Dedifferentiated amniotic fluid mesenchymal stem cell (primary cell): Measurements from ENCODE around the gene ROCK1.

Experiments used
- DNase-seq: peaks from one replicate; pipeline ENCODE4 v3.0.0-alpha.2; 2016; ENCODE audit errors: extremely low spot score

The ROCK1 gene

GRCh38 chr18:21105936-21106335 is 5.7 kb downstream of the ROCK1 start:
- no peak for DNase-seq

GRCh38 chr18:21101172-21101571 is 10.4 kb downstream of the ROCK1 start:
- no peak for DNase-seq

GRCh38 chr18:21100678-21101077 is 10.9 kb downstream of the ROCK1 start:
- no peak for DNase-seq

- DNase-seq = no peak
Observed at GRCh38 chr18:21100146-21100545, 11.5 kb downstream of the ROCK1 start.

- no peak for DNase-seq
Observed at GRCh38 chr18:21099442-21099841, 12.2 kb downstream of the ROCK1 start.

- no peak for DNase-seq
Observed at GRCh38 chr18:21096760-21097159, 14.9 kb downstream of the ROCK1 start.

GRCh38 chr18:21093133-21093532 is 18.5 kb downstream of the ROCK1 start:
- DNase-seq = no peak

- no peak for DNase-seq
Observed at GRCh38 chr18:21090680-21091079, 20.9 kb downstream of the ROCK1 start.

GRCh38 chr18:21085579-21086166 is 25.9 kb downstream of the ROCK1 start:
- DNase-seq = no peak

GRCh38 chr18:21084511-21085078 is 27.0 kb downstream of the ROCK1 start:
- DNase-seq = no peak

GRCh38 chr18:21083017-21083416 is 28.6 kb downstream of the ROCK1 start:
- no peak for DNase-seq

- DNase-seq = no peak
Observed at GRCh38 chr18:21081426-21081825, 30.2 kb downstream of the ROCK1 start.

- no peak for DNase-seq
Observed at GRCh38 chr18:21080576-21080975, 31.0 kb downstream of the ROCK1 start.

GRCh38 chr18:21074336-21075323 is 37.0 kb downstream of the ROCK1 start:
- DNase-seq = no peak

GRCh38 chr18:21073180-21073579 is 38.4 kb downstream of the ROCK1 start:
- no peak for DNase-seq

- no peak for DNase-seq
Observed at GRCh38 chr18:21071071-21071470, 40.5 kb downstream of the ROCK1 start.

GRCh38 chr18:21069468-21069867 is 42.1 kb downstream of the ROCK1 start:
- no peak for DNase-seq

- DNase-seq = no peak
Observed at GRCh38 chr18:21064347-21064746, 47.3 kb downstream of the ROCK1 start.

- no peak for DNase-seq
Observed at GRCh38 chr18:21063011-21063410, 48.6 kb downstream of the ROCK1 start.

GRCh38 chr18:21057112-21057511 is 54.5 kb downstream of the ROCK1 start:
- no peak for DNase-seq

GRCh38 chr18:21056545-21056944 is 55.1 kb downstream of the ROCK1 start:
- no peak for DNase-seq

GRCh38 chr18:21054252-21054821 is 57.3 kb downstream of the ROCK1 start:
- no peak for DNase-seq
